ENCODE measurements around the gene HOXB5.

HOXB5 gene

GRCh38 chr17:48589831-48590606 is 3.6 kb downstream of the HOXB5 start, which contains the start of gene HOXB3:
TSS of gene HOXB3 (minus strand) at chr17:48590241. CDS start at chr17:48552474, 37,767 bp downstream.
- no peak within 1 kb of the TSS for H3K4me2 ChIP-seq (ENCODE audit: low read length)

GRCh38 chr17:48589060-48589830 is 4.3 kb downstream of the HOXB5 start:
- no peak overlapping the region for H3K4me3 ChIP-seq (ENCODE audit: low read length)
- peaks cover 82% of the 10 kb centered on the region for H3K27me3 ChIP-seq (ENCODE audit: control insufficient read depth, low read length)
- H3F3A ChIP-seq (ENCODE audit: control insufficient read depth, insufficient read depth), result no peaks in the 10 kb centered on the region
- H3K79me2 ChIP-seq (ENCODE audit: control insufficient read depth, low read length), result no peaks in the 10 kb centered on the region
- H3K4me1 ChIP-seq (ENCODE audit: control insufficient read depth, low read length), result peaks cover 15% of the 10 kb centered on the region
- H3K9me2 ChIP-seq (replicated peaks; ENCODE audit: control insufficient read depth, low read length), result no peaks in the 10 kb centered on the region
- H3K4me2 ChIP-seq (ENCODE audit: low read length), result no peak overlapping the region
- no peak overlapping the region for H3K27ac ChIP-seq (ENCODE audit: low read depth, low read length)
- H3K9me3 ChIP-seq (ENCODE audit: control insufficient read depth, insufficient read depth, low read length), result no peaks in the 10 kb centered on the region
- peaks cover 4% of the 10 kb centered on the region; the same call in 1 of the 2 replicates for H4K20me1 ChIP-seq (ENCODE audit: control insufficient read depth, insufficient read depth, low read depth, low read length)
- TF ChIP-seq EZH2phosphoT487 (IDR thresholded peaks at IDR 0.05; ENCODE audit: borderline replicate concordance, low read length), result no peak; the same call in 1 of the 2 replicates
- TF ChIP-seq, protein P1, sequence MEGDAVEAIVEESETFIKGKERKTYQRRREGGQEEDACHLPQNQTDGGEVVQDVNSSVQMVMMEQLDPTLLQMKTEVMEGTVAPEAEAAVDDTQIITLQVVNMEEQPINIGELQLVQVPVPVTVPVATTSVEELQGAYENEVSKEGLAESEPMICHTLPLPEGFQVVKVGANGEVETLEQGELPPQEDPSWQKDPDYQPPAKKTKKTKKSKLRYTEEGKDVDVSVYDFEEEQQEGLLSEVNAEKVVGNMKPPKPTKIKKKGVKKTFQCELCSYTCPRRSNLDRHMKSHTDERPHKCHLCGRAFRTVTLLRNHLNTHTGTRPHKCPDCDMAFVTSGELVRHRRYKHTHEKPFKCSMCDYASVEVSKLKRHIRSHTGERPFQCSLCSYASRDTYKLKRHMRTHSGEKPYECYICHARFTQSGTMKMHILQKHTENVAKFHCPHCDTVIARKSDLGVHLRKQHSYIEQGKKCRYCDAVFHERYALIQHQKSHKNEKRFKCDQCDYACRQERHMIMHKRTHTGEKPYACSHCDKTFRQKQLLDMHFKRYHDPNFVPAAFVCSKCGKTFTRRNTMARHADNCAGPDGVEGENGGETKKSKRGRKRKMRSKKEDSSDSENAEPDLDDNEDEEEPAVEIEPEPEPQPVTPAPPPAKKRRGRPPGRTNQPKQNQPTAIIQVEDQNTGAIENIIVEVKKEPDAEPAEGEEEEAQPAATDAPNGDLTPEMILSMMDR (IDR thresholded peaks at IDR 0.05; ENCODE audit: low read depth, low read length, poor library complexity, severe bottlenecking), result no peak
- H3K36me3 ChIP-seq (ENCODE audit: control insufficient read depth, low read length), result no peaks in the 10 kb centered on the region

More at GRCh38 chr17:48589831-48590606, 3.6 kb downstream of the HOXB5 start, which contains the start of gene HOXB3:
- no peaks in the 10 kb centered on the region for H3K9me3 ChIP-seq (ENCODE audit: control insufficient read depth, insufficient read depth, low read length)
- no peaks in the 10 kb centered on the region for H3K36me3 ChIP-seq (ENCODE audit: control insufficient read depth, low read length)
- H3K4me1 ChIP-seq (ENCODE audit: control insufficient read depth, low read length), result peaks cover 14% of the 10 kb centered on the region
- H3K9me2 ChIP-seq (replicated peaks; ENCODE audit: control insufficient read depth, low read length), result no peaks in the 10 kb centered on the region
- H3K79me2 ChIP-seq (ENCODE audit: control insufficient read depth, low read length), result no peaks in the 10 kb centered on the region
- no peak within 1 kb of the TSS for H3K4me3 ChIP-seq (ENCODE audit: low read length)
- TF ChIP-seq, protein P1 (IDR thresholded peaks at IDR 0.05; ENCODE audit: low read depth, low read length, poor library complexity, severe bottlenecking), result no peak
- TF ChIP-seq EZH2phosphoT487 (IDR thresholded peaks at IDR 0.05; ENCODE audit: borderline replicate concordance, low read length), result no peak; the same call in 1 of the 2 replicates
- H3K27ac ChIP-seq (ENCODE audit: low read depth, low read length), result no peak within 1 kb of the TSS
- H3K27me3 ChIP-seq (ENCODE audit: control insufficient read depth, low read length), result peaks cover 76% of the 10 kb centered on the region
- peaks cover 4% of the 10 kb centered on the region; the same call in 1 of the 2 replicates for H4K20me1 ChIP-seq (ENCODE audit: control insufficient read depth, insufficient read depth, low read depth, low read length)
- H3F3A ChIP-seq (ENCODE audit: control insufficient read depth, insufficient read depth), result no peaks in the 10 kb centered on the region

DNA sequence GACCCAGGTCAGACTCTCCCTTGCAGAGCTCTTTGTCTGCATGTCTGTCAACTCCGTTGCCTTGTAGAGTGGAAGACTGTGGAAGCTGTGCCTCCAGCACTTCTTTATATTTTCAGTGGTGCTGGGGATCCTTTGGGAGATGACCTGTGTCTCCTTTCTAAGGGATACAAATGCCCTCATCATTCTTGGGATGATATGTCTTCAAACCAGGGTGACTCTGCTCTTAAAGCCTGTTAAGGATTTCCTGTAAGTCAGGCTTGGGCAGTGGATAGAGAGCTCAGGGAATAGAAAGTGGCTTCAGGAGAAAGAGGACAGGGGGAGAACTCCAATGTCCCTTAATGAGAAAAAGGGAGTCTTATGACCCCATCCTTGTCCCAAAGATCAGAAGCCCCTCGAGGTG is 5.1 kb downstream of the HOXB5 start:
- no peak overlapping the region for H3K4me3 ChIP-seq (ENCODE audit: low read length)
- no peak overlapping the region for H3K27ac ChIP-seq (ENCODE audit: low read depth, low read length)
- TF ChIP-seq, protein P1 (IDR thresholded peaks at IDR 0.05; ENCODE audit: low read depth, low read length, poor library complexity, severe bottlenecking), result no peak
- no peak for TF ChIP-seq EZH2phosphoT487 (IDR thresholded peaks at IDR 0.05; ENCODE audit: borderline replicate concordance, low read length)
- H3K9me3 ChIP-seq (ENCODE audit: control insufficient read depth, insufficient read depth, low read length), result no peaks in the 10 kb centered on the region
- H3K27me3 ChIP-seq (ENCODE audit: control insufficient read depth, low read length), result peaks cover 88% of the 10 kb centered on the region
- H3K4me1 ChIP-seq (ENCODE audit: control insufficient read depth, low read length), result peaks cover 15% of the 10 kb centered on the region
- no peak overlapping the region for H3K4me2 ChIP-seq (ENCODE audit: low read length)
- no peaks in the 10 kb centered on the region for H3K79me2 ChIP-seq (ENCODE audit: control insufficient read depth, low read length)
- H4K20me1 ChIP-seq (ENCODE audit: control insufficient read depth, insufficient read depth, low read depth, low read length), result peaks cover 5% of the 10 kb centered on the region; the same call in 1 of the 2 replicates
- H3F3A ChIP-seq (ENCODE audit: control insufficient read depth, insufficient read depth), result no peaks in the 10 kb centered on the region
- H3K36me3 ChIP-seq (ENCODE audit: control insufficient read depth, low read length), result no peaks in the 10 kb centered on the region
- no peaks in the 10 kb centered on the region for H3K9me2 ChIP-seq (replicated peaks; ENCODE audit: control insufficient read depth, low read length)
